Mucosa of descending colon (tissue), 3 donors: ENCODE data around the gene ALPG. TPM values are rescaled to one million over a fixed set of nuclear protein-coding genes. Genes with fewer than 3 reads are reported as not detected.
"Not testable (repeated sequence)": the region's sequence is repeated elsewhere in the genome, so short reads cannot be mapped to it uniquely, and the experiment has no call there.

ENCODE experiments used
- ATAC-seq: fragments of 200-7000 bp; cut with Tn5 transposase; one replicate; pipeline ENCODE4 v1.9.1; 2020; ENCODE audit warnings: mild to moderate bottlenecking, moderate library complexity
- DNase-seq, 3 donors: peaks; one replicate each; pipeline ENCODE4 v3.0.0-alpha.2; 2020
- H3K36me3 ChIP-seq: fragments of 200-600 bp; one replicate; pipeline ENCODE4 v1.8.0; 2021; ENCODE audit warnings: low read depth, mild to moderate bottlenecking
- H3K4me1 ChIP-seq: fragments of 200-600 bp; one replicate; pipeline ENCODE4 v1.8.0; 2021; ENCODE audit warnings: low read depth, mild to moderate bottlenecking
- H3K4me3 ChIP-seq: fragments of 200-600 bp; one replicate; pipeline ENCODE4 v1.8.0; 2021; ENCODE audit warnings: mild to moderate bottlenecking
- H3K9me3 ChIP-seq: fragments of 200-600 bp; one replicate; pipeline ENCODE4 v1.8.0; 2021; ENCODE audit warnings: mild to moderate bottlenecking
- intact Hi-C, 2 donors: fragments of 100-400 bp; cut with DNase I in 1 of 2; cut with micrococcal nuclease in 1 of 2; formaldehyde crosslinking; loops; one replicate each; pipeline versions ENCODE4 v1.11.0 to v1.11.1; 2022; cut with DNase I, micrococcal nuclease
- total RNA-seq, 3 donors: library from RNA; stranded (reverse); fragmentation: NEBNext Ultra II Directional in 2 of 3; extraction: Animal tissue kit (Norgen Biotek cat#: 25700) in 2 of 3; gene quantifications; one replicate each; pipeline versions ENCODE4 v1.2.1 to v1.2.4, GENCODE V29; 2021 to 2023
- TF ChIP-seq, protein P1 (sequence below): fragments of 200-600 bp; IDR thresholded peaks from one replicate; pipeline ENCODE4 v1.8.0; 2022; ENCODE audit warnings: antibody characterized with exemption, mild to moderate bottlenecking
- donor health status: DM: no; HTN: no; CAD: no; lungs with moderate emphysema.
- donor health status: DM: no; HTN: no; CAD: no.
- donor health status: DM: no; HTN: yes; CAD: no.

The ALPG gene
- total RNA-seq, 3 donors from 2014 or later = 0.54 to 8.1 (median 0.61) TPM

DNA sequence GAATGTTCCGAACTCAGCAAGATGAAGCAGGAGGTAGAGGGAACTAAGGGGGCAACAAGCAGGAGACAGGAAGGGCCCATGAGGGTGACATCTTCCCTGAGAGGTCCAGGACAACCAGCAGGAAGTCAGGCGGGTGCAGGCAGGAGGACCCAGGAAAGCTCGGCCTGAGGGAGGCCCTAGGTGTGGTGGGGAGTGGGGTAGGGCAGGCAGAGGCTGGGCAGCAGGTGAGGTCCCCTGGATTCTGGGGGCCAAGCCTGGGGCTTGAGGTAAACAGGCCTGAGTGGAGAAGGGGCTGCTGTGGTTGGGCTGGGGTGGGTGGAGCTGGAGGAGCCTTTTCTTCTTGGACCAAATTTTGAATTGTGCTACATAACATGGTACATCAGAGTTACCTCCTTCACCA, 4.1 kb upstream of the ALPG start:
- no peaks in the 10 kb centered on the region for H3K9me3 ChIP-seq
- no peak overlapping the region for H3K4me3 ChIP-seq
- ATAC-seq = no peak
- no peaks in the 10 kb centered on the region for H3K36me3 ChIP-seq
- H3K4me1 ChIP-seq = peaks cover 5% of the 10 kb centered on the region
- DNase-seq = no peak
- intact Hi-C loops = no loop called here
- TF ChIP-seq, protein P1, sequence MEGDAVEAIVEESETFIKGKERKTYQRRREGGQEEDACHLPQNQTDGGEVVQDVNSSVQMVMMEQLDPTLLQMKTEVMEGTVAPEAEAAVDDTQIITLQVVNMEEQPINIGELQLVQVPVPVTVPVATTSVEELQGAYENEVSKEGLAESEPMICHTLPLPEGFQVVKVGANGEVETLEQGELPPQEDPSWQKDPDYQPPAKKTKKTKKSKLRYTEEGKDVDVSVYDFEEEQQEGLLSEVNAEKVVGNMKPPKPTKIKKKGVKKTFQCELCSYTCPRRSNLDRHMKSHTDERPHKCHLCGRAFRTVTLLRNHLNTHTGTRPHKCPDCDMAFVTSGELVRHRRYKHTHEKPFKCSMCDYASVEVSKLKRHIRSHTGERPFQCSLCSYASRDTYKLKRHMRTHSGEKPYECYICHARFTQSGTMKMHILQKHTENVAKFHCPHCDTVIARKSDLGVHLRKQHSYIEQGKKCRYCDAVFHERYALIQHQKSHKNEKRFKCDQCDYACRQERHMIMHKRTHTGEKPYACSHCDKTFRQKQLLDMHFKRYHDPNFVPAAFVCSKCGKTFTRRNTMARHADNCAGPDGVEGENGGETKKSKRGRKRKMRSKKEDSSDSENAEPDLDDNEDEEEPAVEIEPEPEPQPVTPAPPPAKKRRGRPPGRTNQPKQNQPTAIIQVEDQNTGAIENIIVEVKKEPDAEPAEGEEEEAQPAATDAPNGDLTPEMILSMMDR = no peak

DNA sequence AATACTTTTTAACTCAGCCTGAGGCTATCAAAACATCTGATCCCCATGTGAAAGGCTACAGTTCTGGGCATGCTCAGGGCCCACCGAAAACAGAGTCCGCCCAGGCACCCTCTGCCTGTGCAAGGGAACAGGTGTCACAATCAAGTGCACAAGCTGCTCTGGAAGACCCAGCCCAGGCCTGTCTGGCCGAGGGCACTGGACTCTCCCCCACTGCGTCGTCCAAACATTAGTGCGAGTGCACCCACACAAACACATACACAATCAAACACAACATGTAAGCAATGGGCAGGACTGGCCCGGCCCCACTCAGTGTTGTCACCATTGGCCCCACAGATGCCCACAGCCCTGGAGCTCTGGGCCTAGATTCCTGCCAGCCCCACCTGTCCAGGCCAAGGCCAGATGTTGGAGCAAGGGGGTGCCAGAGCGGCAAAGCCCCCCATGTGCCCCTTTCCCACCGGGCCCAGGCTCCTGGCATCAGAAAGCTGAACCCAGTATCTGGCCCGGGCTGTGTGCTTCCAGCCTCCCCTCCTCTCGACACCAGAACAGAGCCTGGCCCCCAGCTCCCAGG, 617 bp upstream of the ALPG start:
- Histone ChIP-seq H3K36me3 (no peaks in the 10 kb centered on the region), H3K4me1 (peaks cover 2% of the 10 kb centered on the region), H3K4me3 (no peak overlapping the region), H3K9me3 (no peaks in the 10 kb centered on the region)
- intact Hi-C loops = no loop called here
- TF ChIP-seq, protein P1 = no peak
- DNase-seq = no peak
- ATAC-seq = no peak

DNA sequence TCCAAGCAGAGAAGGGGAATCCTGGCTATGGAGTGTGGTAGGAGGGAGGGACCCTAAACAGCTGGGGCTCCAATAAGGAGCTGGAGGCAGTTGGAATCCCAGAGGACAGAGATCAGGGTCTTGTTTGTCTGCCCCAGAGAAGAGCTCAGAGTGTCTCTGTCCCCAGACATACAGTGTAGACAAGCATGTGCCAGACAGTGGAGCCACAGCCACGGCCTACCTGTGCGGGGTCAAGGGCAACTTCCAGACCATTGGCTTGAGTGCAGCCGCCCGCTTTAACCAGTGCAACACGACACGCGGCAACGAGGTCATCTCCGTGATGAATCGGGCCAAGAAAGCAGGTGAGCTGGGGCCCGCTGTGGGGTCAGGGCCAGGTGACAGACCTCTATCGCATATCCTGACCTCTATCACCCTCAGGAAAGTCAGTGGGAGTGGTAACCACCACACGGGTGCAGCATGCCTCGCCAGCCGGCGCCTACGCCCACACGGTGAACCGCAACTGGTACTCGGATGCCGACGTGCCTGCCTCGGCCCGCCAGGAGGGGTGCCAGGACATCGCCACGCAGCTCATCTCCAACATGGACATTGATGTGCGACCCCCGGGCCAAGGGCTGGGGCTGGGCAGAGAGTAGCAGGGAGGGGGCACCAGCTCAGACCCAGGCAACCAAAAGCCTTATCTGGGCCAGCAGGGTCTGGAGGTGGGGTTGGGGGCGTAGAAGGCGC, 945 bp downstream of the ALPG start:
- ATAC-seq, H3K36me3 ChIP-seq, H3K4me3 ChIP-seq, H3K4me1 ChIP-seq, DNase-seq, H3K9me3 ChIP-seq, intact Hi-C loops: not testable (repeated sequence)

DNA sequence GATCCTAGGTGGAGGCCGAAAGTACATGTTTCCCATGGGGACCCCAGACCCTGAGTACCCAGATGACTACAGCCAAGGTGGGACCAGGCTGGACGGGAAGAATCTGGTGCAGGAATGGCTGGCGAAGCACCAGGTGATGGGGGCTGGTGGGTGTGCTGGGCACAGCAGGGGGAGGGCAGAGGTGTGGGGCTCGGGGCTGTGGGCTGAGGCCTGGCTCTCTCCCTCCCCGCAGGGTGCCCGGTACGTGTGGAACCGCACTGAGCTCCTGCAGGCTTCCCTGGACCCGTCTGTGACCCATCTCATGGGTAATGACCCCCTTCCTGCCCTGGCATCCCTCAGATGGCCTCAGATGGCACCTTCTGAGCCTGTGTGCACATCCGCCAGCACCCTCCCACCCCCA, 1.6 kb downstream of the ALPG start:
- DNase-seq, ATAC-seq, H3K36me3 ChIP-seq, intact Hi-C loops, H3K4me1 ChIP-seq, H3K9me3 ChIP-seq, H3K4me3 ChIP-seq: not testable (repeated sequence)

DNA sequence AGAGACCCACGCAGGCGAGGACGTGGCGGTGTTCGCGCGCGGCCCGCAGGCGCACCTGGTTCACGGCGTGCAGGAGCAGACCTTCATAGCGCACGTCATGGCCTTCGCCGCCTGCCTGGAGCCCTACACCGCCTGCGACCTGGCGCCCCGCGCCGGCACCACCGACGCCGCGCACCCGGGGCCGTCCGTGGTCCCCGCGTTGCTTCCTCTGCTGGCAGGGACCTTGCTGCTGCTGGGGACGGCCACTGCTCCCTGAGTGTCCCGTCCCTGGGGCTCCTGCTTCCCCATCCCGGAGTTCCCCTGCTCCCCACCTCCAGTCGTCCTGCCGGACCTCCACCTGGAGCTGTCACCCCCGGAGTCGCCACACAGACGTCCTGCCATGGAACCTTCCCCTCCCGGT, 3.0 kb downstream of the ALPG start:
- H3K4me3 ChIP-seq, DNase-seq, H3K9me3 ChIP-seq, intact Hi-C loops, ATAC-seq, H3K4me1 ChIP-seq, H3K36me3 ChIP-seq: not testable (repeated sequence)

DNA sequence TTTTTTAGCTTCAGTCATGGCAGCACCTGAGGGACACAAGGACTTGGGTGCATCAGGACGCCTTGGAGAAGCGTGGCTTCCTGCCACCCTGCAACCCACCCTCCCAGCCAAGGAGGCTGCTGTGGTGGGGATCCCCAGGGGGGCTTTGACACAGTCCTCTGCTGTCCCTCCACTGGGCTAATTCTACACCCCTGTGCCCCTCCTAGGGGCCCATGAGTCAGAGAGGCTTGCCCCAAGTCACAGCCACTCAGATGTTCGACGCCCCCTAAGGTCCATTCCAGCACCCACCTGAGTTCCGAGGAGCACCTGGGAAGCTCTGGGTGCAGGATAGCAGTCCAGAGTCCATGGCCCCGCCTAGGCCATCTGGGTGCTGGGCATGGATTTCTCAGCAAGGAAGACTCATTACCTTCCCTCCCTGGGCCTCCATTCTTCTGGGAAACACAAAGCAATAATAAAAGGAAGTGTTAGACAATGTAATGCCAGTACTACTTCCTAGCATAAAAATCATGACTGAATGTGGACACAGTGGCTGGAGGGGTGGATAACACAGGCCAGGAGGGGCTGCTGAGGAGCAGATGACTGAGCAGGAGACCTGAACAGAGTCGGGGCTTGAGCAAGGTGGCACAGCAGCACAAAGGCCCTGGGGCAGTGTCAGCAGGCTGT, 3.7 kb downstream of the ALPG start:
- DNase-seq = peak in 2 of 3 donors; percentile 51 to 64
- peak; percentile 88 for ATAC-seq
- no peaks in the 10 kb centered on the region for H3K9me3 ChIP-seq
- TF ChIP-seq, protein P1 = no peak
- intact Hi-C loops = no loop called here
- H3K4me1 ChIP-seq = peaks cover 2% of the 10 kb centered on the region
- H3K36me3 ChIP-seq = no peaks in the 10 kb centered on the region
- no peak overlapping the region for H3K4me3 ChIP-seq

DNA sequence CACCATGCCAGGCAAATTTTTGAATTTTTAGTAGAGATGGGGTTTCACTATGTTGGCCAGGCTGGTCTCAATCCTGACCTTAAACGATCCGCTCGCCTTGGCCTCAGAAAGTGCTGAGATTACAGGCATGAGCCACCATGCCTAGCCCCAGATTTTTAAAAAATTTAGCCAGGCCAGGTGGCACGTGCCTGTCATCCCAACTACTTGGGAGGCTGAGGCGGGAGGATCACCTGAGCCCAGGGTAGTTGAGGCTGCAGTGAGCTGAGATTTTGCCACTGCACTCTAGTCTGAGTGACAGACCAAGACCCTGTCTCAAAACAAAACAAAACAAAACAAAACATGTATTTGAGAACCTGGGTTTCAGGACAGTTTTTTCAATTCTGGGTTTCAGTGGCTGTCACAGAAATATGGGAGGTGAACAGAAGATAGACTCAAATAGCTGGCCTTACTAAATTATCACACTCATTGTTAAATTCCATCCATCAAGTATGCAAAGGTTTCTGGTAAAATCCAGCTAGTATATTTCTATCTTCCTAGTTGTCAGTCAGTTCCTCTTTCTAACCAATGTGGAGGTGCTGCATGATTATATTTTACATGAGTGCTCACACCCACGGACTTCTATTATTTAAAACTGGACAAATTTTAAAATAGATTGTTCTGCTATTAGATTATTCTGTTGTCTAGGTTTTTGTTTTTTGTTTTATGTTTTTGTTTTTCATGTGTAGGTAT, 5.4 kb downstream of the ALPG start:
- DNase-seq = no peak
- H3K36me3 ChIP-seq = no peaks in the 10 kb centered on the region
- no peaks in the 10 kb centered on the region for H3K9me3 ChIP-seq
- TF ChIP-seq, protein P1 = no peak
- intact Hi-C loops = no loop called here
- no peak for ATAC-seq
- peaks cover 2% of the 10 kb centered on the region for H3K4me1 ChIP-seq
- no peak overlapping the region for H3K4me3 ChIP-seq
